Ascending aorta (tissue), 2 donors: ENCODE data around the gene ZNF804B. TPM values are rescaled to one million over a fixed set of nuclear protein-coding genes. Genes with fewer than 3 reads are reported as not detected.

Experiments used
- DNase-seq, 2 donors: peaks; one replicate each; pipeline ENCODE4 v3.0.0-alpha.2; 2019; ENCODE audit warnings: low spot score in 2 of 2
- H3K27ac ChIP-seq, 2 donors: fragments of 200-600 bp; sonication (generic); one replicate each; pipeline ENCODE4 v1.5.1; 2016 to 2017; ENCODE audit warnings: mild to moderate bottlenecking in 1 of 2
- H3K27me3 ChIP-seq: fragments of 200-600 bp; sonication (generic); one replicate; pipeline ENCODE4 v1.5.1; 2017
- H3K36me3 ChIP-seq, 2 donors: fragments of 200-600 bp; sonication (generic); one replicate each; pipeline ENCODE4 v1.5.1; 2016
- H3K4me1 ChIP-seq, 2 donors: fragments of 200-600 bp; sonication (generic); one replicate each; pipeline ENCODE4 v1.5.1; 2016 to 2017; ENCODE audit warnings: mild to moderate bottlenecking in 1 of 2
- H3K4me3 ChIP-seq, 2 donors: fragments of 200-600 bp; sonication (generic); one replicate each; pipeline ENCODE4 v1.5.1; 2016 to 2017; ENCODE audit warnings: mild to moderate bottlenecking in 1 of 2
- H3K9me3 ChIP-seq, 2 donors: fragments of 200-600 bp; sonication (generic); one replicate each; pipeline ENCODE4 v1.5.1; 2016
- intact Hi-C: fragments of 100-400 bp; cut with DNase I; formaldehyde crosslinking; loops from one replicate; pipeline ENCODE4 v1.15.1; 2023
- total RNA-seq: library from RNA; depleted of rRNA; stranded (reverse); fragments of >200 nt; gene quantifications from one replicate; pipeline ENCODE4 v1.1.0, GENCODE V29; 2016
- TF ChIP-seq, protein P1 (sequence below), 3 experiments: fragments of 200-600 bp in 2 of 3; fragments of 450-650 bp in 1 of 3; sonication (generic) in 2 of 3; IDR thresholded peaks; one replicate each; pipeline ENCODE4 v1.5.1; 2016 to 2019; ENCODE audit warnings: antibody characterized with exemption in 3 of 3, mild to moderate bottlenecking in 1 of 3, moderate library complexity in 1 of 3

Gene ZNF804B
- total RNA-seq, 1 donor from 2014 or later: not detected

DNA sequence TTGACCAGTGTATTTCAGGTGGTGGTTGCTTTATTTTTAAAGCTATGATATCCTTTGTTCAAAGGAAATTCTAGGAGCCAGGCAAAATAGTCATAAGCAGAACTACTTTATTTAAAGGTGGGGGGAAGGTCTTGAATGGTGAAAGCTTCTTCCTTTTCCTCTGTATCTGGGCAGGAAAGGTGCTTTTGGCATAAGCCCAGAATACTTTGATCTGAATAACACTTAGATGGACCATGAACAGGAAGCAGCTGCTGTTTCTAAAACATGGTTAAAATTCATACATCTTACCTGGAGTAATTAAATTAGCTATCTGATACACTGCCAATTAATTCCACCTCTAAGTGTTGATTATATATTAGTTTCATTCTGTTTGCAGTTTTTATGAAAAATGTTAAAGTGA, 13.3 kb downstream of the ZNF804B start:
- intact Hi-C loops: no loop called here
- no peak for DNase-seq
- Histone ChIP-seq H3K36me3 (no peaks in the 10 kb centered on the region), H3K9me3 (no peaks in the 10 kb centered on the region), H3K27me3 (no peaks in the 10 kb centered on the region), H3K27ac (no peak overlapping the region), H3K4me1 (no peaks in the 10 kb centered on the region), H3K4me3 (no peak overlapping the region)
- TF ChIP-seq, protein P1, sequence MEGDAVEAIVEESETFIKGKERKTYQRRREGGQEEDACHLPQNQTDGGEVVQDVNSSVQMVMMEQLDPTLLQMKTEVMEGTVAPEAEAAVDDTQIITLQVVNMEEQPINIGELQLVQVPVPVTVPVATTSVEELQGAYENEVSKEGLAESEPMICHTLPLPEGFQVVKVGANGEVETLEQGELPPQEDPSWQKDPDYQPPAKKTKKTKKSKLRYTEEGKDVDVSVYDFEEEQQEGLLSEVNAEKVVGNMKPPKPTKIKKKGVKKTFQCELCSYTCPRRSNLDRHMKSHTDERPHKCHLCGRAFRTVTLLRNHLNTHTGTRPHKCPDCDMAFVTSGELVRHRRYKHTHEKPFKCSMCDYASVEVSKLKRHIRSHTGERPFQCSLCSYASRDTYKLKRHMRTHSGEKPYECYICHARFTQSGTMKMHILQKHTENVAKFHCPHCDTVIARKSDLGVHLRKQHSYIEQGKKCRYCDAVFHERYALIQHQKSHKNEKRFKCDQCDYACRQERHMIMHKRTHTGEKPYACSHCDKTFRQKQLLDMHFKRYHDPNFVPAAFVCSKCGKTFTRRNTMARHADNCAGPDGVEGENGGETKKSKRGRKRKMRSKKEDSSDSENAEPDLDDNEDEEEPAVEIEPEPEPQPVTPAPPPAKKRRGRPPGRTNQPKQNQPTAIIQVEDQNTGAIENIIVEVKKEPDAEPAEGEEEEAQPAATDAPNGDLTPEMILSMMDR (IDR thresholded peaks at IDR 0.05): no peak

DNA sequence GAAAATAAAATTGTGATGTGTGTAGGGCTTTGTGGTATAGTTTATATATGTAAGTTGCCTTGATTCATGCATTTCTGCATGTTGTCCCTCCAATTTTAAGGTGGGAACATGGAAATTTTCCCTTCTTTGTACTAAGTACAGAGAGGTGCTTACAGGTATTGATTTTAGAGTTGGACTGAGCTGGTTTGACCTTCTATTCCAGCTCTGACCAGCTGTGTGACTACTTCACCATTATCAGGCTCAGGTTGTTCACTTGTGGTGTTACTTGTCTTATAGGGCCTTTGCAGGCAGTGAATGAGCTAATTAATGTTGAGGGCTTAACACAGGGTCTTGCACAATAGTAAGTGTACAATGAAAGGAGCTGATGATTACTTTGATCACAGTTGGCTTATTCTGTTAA, 16.3 kb downstream of the ZNF804B start:
- H3K27me3 ChIP-seq: no peaks in the 10 kb centered on the region
- intact Hi-C loops: no loop called here

DNA sequence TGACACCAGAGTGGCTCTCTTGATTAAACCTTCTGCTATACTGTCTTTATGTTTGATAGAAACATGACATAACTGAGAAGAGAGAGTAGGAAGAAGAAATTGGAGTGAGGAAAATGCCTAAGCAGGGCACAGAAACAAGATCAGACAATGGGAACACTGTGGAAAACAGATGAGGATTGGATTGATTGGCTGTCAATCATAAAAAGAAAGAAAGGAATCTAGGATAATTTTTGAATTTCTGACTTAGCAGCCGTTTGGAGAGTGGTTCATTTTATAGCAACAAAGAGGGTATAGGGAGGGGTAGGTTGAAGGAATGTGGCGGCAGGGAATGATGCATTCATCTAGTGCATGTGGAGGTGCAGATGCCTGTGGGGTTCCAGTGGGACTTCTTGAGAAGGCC, 28.3 kb downstream of the ZNF804B start:
- Histone ChIP-seq H3K4me3 (no peak overlapping the region), H3K4me1 (no peaks in the 10 kb centered on the region), H3K27me3 (no peaks in the 10 kb centered on the region), H3K36me3 (no peaks in the 10 kb centered on the region), H3K9me3 (no peaks in the 10 kb centered on the region), H3K27ac (no peak overlapping the region)
- TF ChIP-seq, protein P1 (IDR thresholded peaks at IDR 0.05): no peak
- no peak for DNase-seq
- intact Hi-C loops: no loop called here

More for the DNA sequence above, 16.3 kb downstream of the ZNF804B start:
- Histone ChIP-seq H3K36me3 (no peaks in the 10 kb centered on the region), H3K27ac (no peak overlapping the region), H3K4me1 (no peaks in the 10 kb centered on the region), H3K4me3 (no peak overlapping the region), H3K9me3 (no peaks in the 10 kb centered on the region)
- no peak for DNase-seq
- TF ChIP-seq, protein P1 (IDR thresholded peaks at IDR 0.05): no peak

DNA sequence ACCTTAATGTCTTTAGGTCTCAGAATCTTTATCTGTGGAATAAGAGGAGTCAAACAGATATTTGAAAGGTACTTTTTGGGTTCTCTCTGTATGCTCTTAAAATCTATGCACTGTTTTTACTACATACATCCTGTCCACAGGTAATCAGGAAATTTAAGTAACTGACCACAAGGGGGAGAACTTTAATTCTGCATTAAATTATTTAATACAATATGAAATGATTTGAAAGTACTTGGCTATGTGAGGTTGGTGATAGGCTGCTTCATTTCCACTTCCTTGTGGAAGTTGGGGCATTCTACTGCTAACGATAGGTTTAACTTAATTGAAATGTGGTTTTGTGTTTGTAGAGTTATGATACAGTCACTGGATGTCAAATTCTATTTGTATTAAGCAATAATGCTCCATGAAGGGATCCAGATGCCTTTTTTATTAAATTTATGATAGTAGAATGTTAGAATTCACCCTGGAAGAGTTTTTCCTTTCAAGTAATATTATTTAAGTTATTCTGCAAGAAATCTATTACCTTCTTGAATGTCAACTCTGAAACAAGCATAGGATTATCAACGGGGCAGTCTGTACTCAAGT, 30.1 kb downstream of the ZNF804B start:
- Histone ChIP-seq H3K27me3 (no peaks in the 10 kb centered on the region), H3K27ac (no peak overlapping the region), H3K4me3 (no peak overlapping the region), H3K36me3 (no peaks in the 10 kb centered on the region), H3K9me3 (no peaks in the 10 kb centered on the region), H3K4me1 (no peaks in the 10 kb centered on the region)
- intact Hi-C loops: no loop called here
- DNase-seq: no peak
- TF ChIP-seq, protein P1 (IDR thresholded peaks at IDR 0.05): peak in 1 of 3 experiments; percentile 16

DNA sequence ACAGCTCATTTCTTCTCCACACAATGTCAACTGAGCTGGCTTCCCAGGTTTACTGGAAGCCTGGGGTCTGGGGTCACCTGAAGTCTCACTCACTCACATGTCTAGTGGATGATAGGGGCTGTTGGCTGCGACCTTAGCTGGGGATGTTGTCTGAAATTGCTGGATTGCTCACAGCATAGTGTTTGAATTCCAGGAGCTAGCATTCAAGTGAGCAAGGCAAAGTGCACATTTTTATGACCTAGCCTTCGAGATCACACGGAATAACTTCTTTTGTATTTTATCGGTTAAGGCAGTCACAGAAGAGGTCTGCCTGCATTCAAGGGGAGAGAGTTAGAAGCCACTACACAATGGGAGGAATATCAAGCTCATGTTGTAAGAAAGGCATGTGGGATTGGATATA, 32.4 kb downstream of the ZNF804B start:
- Histone ChIP-seq H3K27me3 (no peaks in the 10 kb centered on the region), H3K27ac (no peak overlapping the region), H3K4me1 (no peaks in the 10 kb centered on the region), H3K36me3 (no peaks in the 10 kb centered on the region), H3K4me3 (no peak overlapping the region), H3K9me3 (no peaks in the 10 kb centered on the region)
- no peak for DNase-seq
- intact Hi-C loops: no loop called here
- TF ChIP-seq, protein P1 (IDR thresholded peaks at IDR 0.05): no peak

DNA sequence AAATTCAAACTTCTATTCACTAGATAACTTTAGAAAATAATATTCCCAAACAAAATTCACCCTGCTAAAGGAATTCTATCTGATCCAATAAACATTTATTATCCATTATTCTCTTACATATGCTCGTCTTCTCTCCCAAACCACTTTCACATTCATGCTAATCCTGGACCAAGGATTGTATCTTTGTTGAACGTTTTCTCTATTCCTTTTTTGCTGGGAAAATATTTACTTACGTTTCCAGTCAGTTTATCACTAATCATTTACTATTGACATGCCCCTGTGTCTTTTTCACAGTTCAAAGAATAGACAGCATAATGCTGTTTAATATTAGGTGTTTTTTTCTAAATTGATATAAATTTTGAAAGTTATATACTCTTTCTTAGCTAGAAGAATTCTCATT, 32.9 kb downstream of the ZNF804B start:
- Histone ChIP-seq H3K27ac (no peak overlapping the region), H3K4me1 (no peaks in the 10 kb centered on the region), H3K36me3 (no peaks in the 10 kb centered on the region), H3K27me3 (no peaks in the 10 kb centered on the region), H3K9me3 (no peaks in the 10 kb centered on the region), H3K4me3 (no peak overlapping the region)
- DNase-seq: no peak
- TF ChIP-seq, protein P1 (IDR thresholded peaks at IDR 0.05): no peak
- intact Hi-C loops: no loop called here
